GM23338 (cell line): Measurements from ENCODE around the gene ULK3. TPM values are rescaled to one million over a fixed set of nuclear protein-coding genes. Genes with fewer than 3 reads are reported as not detected.

Experiments used
- ATAC-seq: fragments of 200-7000 bp; cut with Tn5 transposase; 3 replicates; pipeline ENCODE4 v1.9.1; 2020
- DNase-seq: peaks from one replicate; pipeline ENCODE4 v3.0.0-alpha.2; 2015; ENCODE audit warnings: low spot score
- H2AFZ ChIP-seq: fragments of 200-600 bp; sonication (generic); 2 replicates; pipeline ENCODE4 v1.8.0; 2016; ENCODE audit warnings: antibody characterized with exemption, mild to moderate bottlenecking, moderate library complexity
- H3F3A ChIP-seq: fragments of 200-600 bp; sonication (generic); replicated peaks from 2 replicates; pipeline ENCODE4 v1.8.0; 2017; ENCODE audit warnings: antibody characterized with exemption, mixed run types, low read depth
- H3K27ac ChIP-seq: fragments of 200-600 bp; sonication (generic); 2 replicates; pipeline ENCODE4 v1.6.1; 2016; ENCODE audit warnings: low read depth
- H3K27me3 ChIP-seq: fragments of 200-600 bp; sonication (generic); 2 replicates; pipeline ENCODE4 v1.8.0; 2016; ENCODE audit warnings: mild to moderate bottlenecking, mixed run types, moderate library complexity; ENCODE audit not compliant: insufficient read depth
- H3K36me3 ChIP-seq: fragments of 200-600 bp; sonication (generic); 2 replicates; pipeline ENCODE4 v1.8.0; 2016; ENCODE audit warnings: mild to moderate bottlenecking; ENCODE audit not compliant: insufficient read depth
- H3K4me1 ChIP-seq: fragments of 200-600 bp; sonication (generic); 2 replicates; pipeline ENCODE4 v1.8.0; 2016; ENCODE audit warnings: mild to moderate bottlenecking, moderate library complexity; ENCODE audit not compliant: insufficient read depth
- H3K4me2 ChIP-seq: fragments of 200-600 bp; sonication (generic); 2 replicates; pipeline ENCODE4 v1.7.1; 2017; ENCODE audit warnings: mixed run types
- H3K4me3 ChIP-seq: fragments of 200-600 bp; sonication (generic); 2 replicates; pipeline ENCODE4 v1.6.1; 2016; ENCODE audit warnings: mixed run types
- H3K79me2 ChIP-seq: fragments of 200-600 bp; sonication (generic); replicated peaks from 2 replicates; pipeline ENCODE4 v1.8.0; 2017; ENCODE audit warnings: mild to moderate bottlenecking; ENCODE audit not compliant: insufficient read depth
- H3K9me2 ChIP-seq: fragments of 200-600 bp; sonication (generic); 2 replicates; pipeline ENCODE4 v1.8.0; 2017; ENCODE audit not compliant: insufficient read depth
- H4K20me1 ChIP-seq: fragments of 200-600 bp; sonication (generic); replicated peaks from 2 replicates; pipeline ENCODE4 v1.8.0; 2017; ENCODE audit warnings: mild to moderate bottlenecking; ENCODE audit not compliant: insufficient read depth
- H3K27ac Mint-ChIP-seq: 2 replicates; pipeline ENCODE4 v1.8.0; 2020; ENCODE audit warnings: inconsistent platforms, mild to moderate bottlenecking, moderate library complexity, mixed read lengths
- H3K27me3 Mint-ChIP-seq: 3 replicates; pipeline ENCODE4 v1.8.0; 2022; ENCODE audit warnings: low read depth, mild to moderate bottlenecking, moderate library complexity, mixed read lengths, inconsistent platforms; ENCODE audit not compliant: insufficient read depth, poor library complexity
- H3K36me3 Mint-ChIP-seq: 3 replicates; pipeline ENCODE4 v1.8.0; 2021; ENCODE audit warnings: low read depth, mild to moderate bottlenecking, inconsistent platforms, moderate library complexity, mixed read lengths
- H3K4me1 Mint-ChIP-seq: 3 replicates; pipeline ENCODE4 v1.8.0; 2020; ENCODE audit warnings: mild to moderate bottlenecking, inconsistent platforms, mixed read lengths
- H3K4me3 Mint-ChIP-seq: 3 replicates; pipeline ENCODE4 v1.8.0; 2021; ENCODE audit warnings: moderate library complexity, mild to moderate bottlenecking, inconsistent platforms, mixed read lengths
- H3K9me3 Mint-ChIP-seq: 3 replicates; pipeline ENCODE4 v1.8.0; 2020; ENCODE audit warnings: moderate library complexity, mild to moderate bottlenecking, inconsistent platforms, mixed read lengths
- CREB1 ChIP-seq: fragments of 250-450 bp; sonication (Bioruptor Pico); IDR thresholded peaks from 2 replicates; pipeline ENCODE4 v1.5.0; 2020; ENCODE audit warnings: low read depth, mild to moderate bottlenecking, moderate library complexity
- CTCF ChIP-seq, 2 experiments: fragments of 200-600 bp in 1 of 2; sonication (generic) in 1 of 2; conservative IDR thresholded peaks; 2 replicates each; pipeline versions ENCODE4 v1.5.1 to v1.6.1; 2016 to 2017; ENCODE audit warnings: antibody characterized with exemption in 2 of 2, low read depth in 2 of 2, mild to moderate bottlenecking in 2 of 2, moderate library complexity in 1 of 2
- EZH2phosphoT487 ChIP-seq: fragments of 200-600 bp; sonication (generic); IDR thresholded peaks from one replicate; pipeline ENCODE4 v1.8.1; 2018; ENCODE audit warnings: antibody characterized with exemption; ENCODE audit not compliant: unreplicated experiment
- NANOG ChIP-seq: IDR thresholded peaks from 2 replicates; pipeline ENCODE4 v1.6.1; 2016; ENCODE audit warnings: antibody characterized with exemption, borderline replicate concordance
- POLR2AphosphoS5 ChIP-seq: IDR thresholded peaks from 2 replicates; pipeline ENCODE4 v1.6.1; 2016; ENCODE audit warnings: antibody characterized with exemption, low read depth
- REST ChIP-seq: IDR thresholded peaks from one replicate; pipeline ENCODE4 v1.6.1; 2018; ENCODE audit warnings: antibody characterized with exemption; ENCODE audit not compliant: unreplicated experiment
- STAT1 ChIP-seq: IDR thresholded peaks from one replicate; pipeline ENCODE4 v1.6.1; 2016; ENCODE audit warnings: antibody characterized with exemption; ENCODE audit not compliant: unreplicated experiment
- ZNF114 ChIP-seq: fragments of 250-450 bp; sonication (Bioruptor Pico); IDR thresholded peaks from 2 replicates; pipeline ENCODE4 v1.5.0; 2020; ENCODE audit warnings: mild to moderate bottlenecking, moderate library complexity
- ZNF331 ChIP-seq: fragments of 250-450 bp; sonication (Bioruptor Pico); IDR thresholded peaks from 2 replicates; pipeline ENCODE4 v1.5.0; 2020; ENCODE audit warnings: low read depth, mild to moderate bottlenecking, moderate library complexity
- polyA plus RNA-seq: library from polyadenylated mRNA; unstranded; fragments of >200 nt; fragmentation: Nextera tagmentation; extraction: Ambion mirVana; gene quantifications from 2 replicates; pipeline ENCODE4 v1.2.1, GENCODE V29; 2016
- total RNA-seq: library from RNA; depleted of rRNA; stranded (reverse); fragments of >200 nt; shearing (Covaris generic); gene quantifications from 2 replicates; pipeline ENCODE4 v1.2.3, GENCODE V29; 2014
- TF ChIP-seq, protein P1 (sequence below): fragments of 250-450 bp; sonication (Bioruptor Pico); IDR thresholded peaks from 2 replicates; pipeline ENCODE4 v1.5.0; 2020; ENCODE audit warnings: mild to moderate bottlenecking, moderate library complexity

ULK3 gene
- total and polyA plus RNA-seq, 2 experiments from 2014 or later, result 20.3 to 35.4 TPM

- Histone ChIP-seq H3K4me3 (no peak overlapping the region), H3K36me3 (no peaks in the 10 kb centered on the region; the same call in 1 of the 2 replicates), H3K9me2 (no peaks in the 10 kb centered on the region), H2AFZ (no peak overlapping the region), H3K27me3 (no peaks in the 10 kb centered on the region), H3F3A (peaks cover 9% of the 10 kb centered on the region; the same call in 1 of the 2 replicates), H3K4me1 (peaks cover 6% of the 10 kb centered on the region), H4K20me1 (no peaks in the 10 kb centered on the region; the same call in 1 of the 2 replicates), H3K4me2 (no peak overlapping the region), H3K27ac (no peak overlapping the region), H3K79me2 (no peaks in the 10 kb centered on the region)
- ATAC-seq (no peak), DNase-seq (no peak)
- peaks cover 36% of the 10 kb centered on the region for H3K4me1 Mint-ChIP-seq
- H3K4me3 Mint-ChIP-seq, result no peak overlapping the region
- no peaks in the 10 kb centered on the region; the same call in 2 of the 3 replicates for H3K9me3 Mint-ChIP-seq
- no peak overlapping the region; the same call in 1 of the 2 replicates for H3K27ac Mint-ChIP-seq
- peaks cover 19% of the 10 kb centered on the region for H3K36me3 Mint-ChIP-seq
- no peak for TF ChIP-seq CREB1 (CRISPR knock-in tag)
- TF ChIP-seq ZNF114 (CRISPR knock-in tag), result no peak
- TF ChIP-seq STAT1, result no peak
- no peak for TF ChIP-seq NANOG
- no peak for TF ChIP-seq CTCF (conservative IDR thresholded peaks at IDR 0.05; ENCODE audit: low read depth in 2 of 2)
- no peak for TF ChIP-seq REST
- no peak for TF ChIP-seq EZH2phosphoT487
- TF ChIP-seq, protein P1, sequence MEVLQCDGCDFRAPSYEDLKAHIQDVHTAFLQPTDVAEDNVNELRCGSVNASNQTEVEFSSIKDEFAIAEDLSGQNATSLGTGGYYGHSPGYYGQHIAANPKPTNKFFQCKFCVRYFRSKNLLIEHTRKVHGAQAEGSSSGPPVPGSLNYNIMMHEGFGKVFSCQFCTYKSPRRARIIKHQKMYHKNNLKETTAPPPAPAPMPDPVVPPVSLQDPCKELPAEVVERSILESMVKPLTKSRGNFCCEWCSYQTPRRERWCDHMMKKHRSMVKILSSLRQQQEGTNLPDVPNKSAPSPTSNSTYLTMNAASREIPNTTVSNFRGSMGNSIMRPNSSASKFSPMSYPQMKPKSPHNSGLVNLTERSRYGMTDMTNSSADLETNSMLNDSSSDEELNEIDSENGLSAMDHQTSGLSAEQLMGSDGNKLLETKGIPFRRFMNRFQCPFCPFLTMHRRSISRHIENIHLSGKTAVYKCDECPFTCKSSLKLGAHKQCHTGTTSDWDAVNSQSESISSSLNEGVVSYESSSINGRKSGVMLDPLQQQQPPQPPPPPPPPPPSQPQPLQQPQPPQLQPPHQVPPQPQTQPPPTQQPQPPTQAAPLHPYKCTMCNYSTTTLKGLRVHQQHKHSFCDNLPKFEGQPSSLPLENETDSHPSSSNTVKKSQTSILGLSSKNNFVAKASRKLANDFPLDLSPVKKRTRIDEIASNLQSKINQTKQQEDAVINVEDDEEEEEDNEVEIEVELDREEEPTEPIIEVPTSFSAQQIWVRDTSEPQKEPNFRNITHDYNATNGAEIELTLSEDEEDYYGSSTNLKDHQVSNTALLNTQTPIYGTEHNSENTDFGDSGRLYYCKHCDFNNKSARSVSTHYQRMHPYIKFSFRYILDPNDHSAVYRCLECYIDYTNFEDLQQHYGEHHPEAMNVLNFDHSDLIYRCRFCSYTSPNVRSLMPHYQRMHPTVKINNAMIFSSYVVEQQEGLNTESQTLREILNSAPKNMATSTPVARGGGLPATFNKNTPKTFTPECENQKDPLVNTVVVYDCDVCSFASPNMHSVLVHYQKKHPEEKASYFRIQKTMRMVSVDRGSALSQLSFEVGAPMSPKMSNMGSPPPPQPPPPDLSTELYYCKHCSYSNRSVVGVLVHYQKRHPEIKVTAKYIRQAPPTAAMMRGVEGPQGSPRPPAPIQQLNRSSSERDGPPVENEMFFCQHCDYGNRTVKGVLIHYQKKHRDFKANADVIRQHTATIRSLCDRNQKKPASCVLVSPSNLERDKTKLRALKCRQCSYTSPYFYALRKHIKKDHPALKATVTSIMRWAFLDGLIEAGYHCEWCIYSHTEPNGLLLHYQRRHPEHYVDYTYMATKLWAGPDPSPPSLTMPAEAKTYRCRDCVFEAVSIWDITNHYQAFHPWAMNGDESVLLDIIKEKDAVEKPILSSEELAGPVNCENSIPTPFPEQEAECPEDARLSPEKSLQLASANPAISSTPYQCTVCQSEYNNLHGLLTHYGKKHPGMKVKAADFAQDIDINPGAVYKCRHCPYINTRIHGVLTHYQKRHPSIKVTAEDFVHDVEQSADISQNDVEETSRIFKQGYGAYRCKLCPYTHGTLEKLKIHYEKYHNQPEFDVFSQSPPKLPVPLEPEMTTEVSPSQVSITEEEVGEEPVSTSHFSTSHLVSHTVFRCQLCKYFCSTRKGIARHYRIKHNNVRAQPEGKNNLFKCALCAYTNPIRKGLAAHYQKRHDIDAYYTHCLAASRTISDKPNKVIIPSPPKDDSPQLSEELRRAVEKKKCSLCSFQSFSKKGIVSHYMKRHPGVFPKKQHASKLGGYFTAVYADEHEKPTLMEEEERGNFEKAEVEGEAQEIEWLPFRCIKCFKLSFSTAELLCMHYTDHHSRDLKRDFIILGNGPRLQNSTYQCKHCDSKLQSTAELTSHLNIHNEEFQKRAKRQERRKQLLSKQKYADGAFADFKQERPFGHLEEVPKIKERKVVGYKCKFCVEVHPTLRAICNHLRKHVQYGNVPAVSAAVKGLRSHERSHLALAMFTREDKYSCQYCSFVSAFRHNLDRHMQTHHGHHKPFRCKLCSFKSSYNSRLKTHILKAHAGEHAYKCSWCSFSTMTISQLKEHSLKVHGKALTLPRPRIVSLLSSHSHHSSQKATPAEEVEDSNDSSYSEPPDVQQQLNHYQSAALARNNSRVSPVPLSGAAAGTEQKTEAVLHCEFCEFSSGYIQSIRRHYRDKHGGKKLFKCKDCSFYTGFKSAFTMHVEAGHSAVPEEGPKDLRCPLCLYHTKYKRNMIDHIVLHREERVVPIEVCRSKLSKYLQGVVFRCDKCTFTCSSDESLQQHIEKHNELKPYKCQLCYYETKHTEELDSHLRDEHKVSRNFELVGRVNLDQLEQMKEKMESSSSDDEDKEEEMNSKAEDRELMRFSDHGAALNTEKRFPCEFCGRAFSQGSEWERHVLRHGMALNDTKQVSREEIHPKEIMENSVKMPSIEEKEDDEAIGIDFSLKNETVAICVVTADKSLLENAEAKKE (CRISPR knock-in tag), result no peak
- no peak for TF ChIP-seq POLR2AphosphoS5
- no peak for TF ChIP-seq ZNF331
- peaks cover 26% of the 10 kb centered on the region for H3K27me3 Mint-ChIP-seq
Observed at GRCh38 chr15:74838746-74839525, 4.0 kb downstream of the ULK3 start.
